Spleen (tissue), 7 donors: ENCODE measurements around the gene KRTAP10-1.

Experiments used
- CTCF ChIP-seq, 11 experiments: fragments of 200-600 bp in 7 of 11; fragments of 450-650 bp in 4 of 11; sonication (generic) in 4 of 11; IDR thresholded peaks in 8 of 11; conservative IDR thresholded peaks in 3 of 11; 1 replicate in 7 of 11; 2 replicates in 4 of 11; pipeline versions ENCODE4 v1.4.0 to v1.8.0; 2016 to 2021; ENCODE audit warnings: antibody characterized with exemption in 11 of 11, inconsistent platforms in 4 of 11, mild to moderate bottlenecking in 1 of 11
- POLR2A ChIP-seq, 3 donors: fragments of 450-650 bp; IDR thresholded peaks; one replicate each; pipeline ENCODE4 v1.5.1; 2017; ENCODE audit warnings: antibody characterized with exemption in 3 of 3, mild to moderate bottlenecking in 1 of 3
- POLR2AphosphoS5 ChIP-seq, 3 donors: sonication (generic); formaldehyde crosslinking; IDR thresholded peaks; one replicate each; pipeline ENCODE4 v1.5.1; 2017; ENCODE audit warnings: antibody characterized with exemption in 3 of 3
- donor health status: DM: no; HTN: no; CAD: no; lungs with moderate emphysema.
- donor health status: DM: no; HTN: no; CAD: no.
- donor health status: DM: no; HTN: no; CAD: no.

- TF ChIP-seq CTCF (IDR thresholded peaks at IDR 0.05 in 8 of 11, conservative IDR thresholded peaks at IDR 0.05 in 3 of 11) (no peak), POLR2A (IDR thresholded peaks at IDR 0.05) (no peak), POLR2AphosphoS5 (IDR thresholded peaks at IDR 0.05) (no peak)
Measured at GRCh38 chr21:44521928-44522752, 17.9 kb downstream of the KRTAP10-1 start.
